GM21390 (cell line): ENCODE results near the gene COL10A1.

Source experiments
- ATAC-seq: cut with Tn5 transposase; IDR thresholded peaks from one replicate; pipeline ENCODE4 v1.9.1; 2021; ENCODE audit not compliant: unreplicated experiment

The COL10A1 gene

GRCh38 chr6:116087437-116088027 lies 38.4 kb downstream of the COL10A1 start:
- ATAC-seq, result peak; percentile 93

- ATAC-seq, result no peak
These were observed 41.6 kb downstream of the COL10A1 start for GRCh38 chr6:116084284-116084683.

- ATAC-seq, result no peak
These were observed 42.9 kb downstream of the COL10A1 start for GRCh38 chr6:116083052-116083451.

GRCh38 chr6:116078945-116079344 lies 47.0 kb downstream of the COL10A1 start:
- no peak for ATAC-seq

- no peak for ATAC-seq
These were observed 47.4 kb downstream of the COL10A1 start for GRCh38 chr6:116078522-116078921.

- no peak for ATAC-seq
These were observed 51.1 kb downstream of the COL10A1 start for GRCh38 chr6:116074732-116075390.

- no peak for ATAC-seq
These were observed 52.0 kb downstream of the COL10A1 start for GRCh38 chr6:116073765-116074440.

- ATAC-seq, result no peak
These were observed 53.6 kb downstream of the COL10A1 start for GRCh38 chr6:116072368-116072767.

- ATAC-seq, result no peak
These were observed 55.1 kb downstream of the COL10A1 start for GRCh38 chr6:116070616-116071389.

GRCh38 chr6:116070101-116070500 lies 55.8 kb downstream of the COL10A1 start:
- ATAC-seq, result no peak
